Measurements from ENCODE around the gene IFT20. TPM values are rescaled to one million over a fixed set of nuclear protein-coding genes. Genes with fewer than 3 reads are reported as not detected.

IFT20 gene
- total and polyA plus RNA-seq, 9 of the 15 experiments (the other 6 are each of a cell fraction or from before 2014, with no cell fraction given): 11.2 to 38.6 (median 20.1) TPM

DNA sequence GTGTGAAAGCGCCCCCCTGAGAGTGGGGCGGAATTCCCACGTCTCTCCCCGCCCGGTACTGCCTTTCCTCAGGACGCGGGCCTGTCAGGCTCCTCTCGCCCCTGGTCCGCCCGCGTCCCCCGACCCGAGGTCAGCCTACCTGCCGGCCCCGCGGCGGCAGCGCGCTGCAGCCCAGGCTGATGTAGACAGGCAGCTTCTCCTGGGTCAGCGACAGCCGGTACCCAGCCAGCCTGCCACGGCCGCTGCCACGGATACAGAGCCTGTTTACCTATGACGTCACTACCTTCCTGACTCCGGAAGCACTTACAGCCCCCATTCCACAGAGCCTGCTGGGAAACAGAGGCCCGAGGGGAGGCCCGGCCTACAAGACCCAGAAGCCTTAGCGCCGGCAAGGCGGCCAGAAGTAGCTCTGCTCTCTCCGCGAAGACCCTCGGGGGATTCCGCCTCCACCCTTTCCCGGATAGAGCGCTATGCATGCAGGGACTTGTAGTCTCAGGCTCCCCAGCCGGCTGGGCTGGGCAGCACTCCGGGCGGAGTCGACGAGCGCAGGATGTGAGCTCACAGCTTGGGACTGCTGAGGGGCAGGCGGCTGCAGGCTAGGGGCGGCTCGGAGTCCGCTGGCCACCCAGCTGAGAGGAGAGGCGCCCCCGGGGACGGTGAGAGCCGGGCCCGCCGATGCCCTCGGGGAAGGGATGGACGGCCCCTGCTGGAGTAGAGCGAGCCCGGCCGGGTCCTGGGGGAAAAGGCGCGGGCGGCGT, at the start of gene IFT20, which contains the start of gene TNFAIP1 (continued):
- TF ChIP-seq, protein P1, sequence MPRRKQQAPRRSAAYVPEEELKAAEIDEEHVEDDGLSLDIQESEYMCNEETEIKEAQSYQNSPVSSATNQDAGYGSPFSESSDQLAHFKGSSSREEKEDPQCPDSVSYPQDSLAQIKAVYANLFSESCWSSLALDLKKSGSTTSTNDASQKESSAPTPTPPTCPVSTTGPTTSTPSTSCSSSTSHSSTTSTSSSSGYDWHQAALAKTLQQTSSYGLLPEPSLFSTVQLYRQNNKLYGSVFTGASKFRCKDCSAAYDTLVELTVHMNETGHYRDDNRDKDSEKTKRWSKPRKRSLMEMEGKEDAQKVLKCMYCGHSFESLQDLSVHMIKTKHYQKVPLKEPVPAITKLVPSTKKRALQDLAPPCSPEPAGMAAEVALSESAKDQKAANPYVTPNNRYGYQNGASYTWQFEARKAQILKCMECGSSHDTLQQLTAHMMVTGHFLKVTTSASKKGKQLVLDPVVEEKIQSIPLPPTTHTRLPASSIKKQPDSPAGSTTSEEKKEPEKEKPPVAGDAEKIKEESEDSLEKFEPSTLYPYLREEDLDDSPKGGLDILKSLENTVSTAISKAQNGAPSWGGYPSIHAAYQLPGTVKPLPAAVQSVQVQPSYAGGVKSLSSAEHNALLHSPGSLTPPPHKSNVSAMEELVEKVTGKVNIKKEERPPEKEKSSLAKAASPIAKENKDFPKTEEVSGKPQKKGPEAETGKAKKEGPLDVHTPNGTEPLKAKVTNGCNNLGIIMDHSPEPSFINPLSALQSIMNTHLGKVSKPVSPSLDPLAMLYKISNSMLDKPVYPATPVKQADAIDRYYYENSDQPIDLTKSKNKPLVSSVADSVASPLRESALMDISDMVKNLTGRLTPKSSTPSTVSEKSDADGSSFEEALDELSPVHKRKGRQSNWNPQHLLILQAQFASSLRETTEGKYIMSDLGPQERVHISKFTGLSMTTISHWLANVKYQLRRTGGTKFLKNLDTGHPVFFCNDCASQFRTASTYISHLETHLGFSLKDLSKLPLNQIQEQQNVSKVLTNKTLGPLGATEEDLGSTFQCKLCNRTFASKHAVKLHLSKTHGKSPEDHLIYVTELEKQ (CRISPR knock-in tag; IDR thresholded peaks at IDR 0.05): 0 out of 2 replicates have a peak, but pooled peaks have one; percentile 49
- TF ChIP-seq NR2C2 (CRISPR knock-in tag; IDR thresholded peaks at IDR 0.05) (peak; percentile 99), NR2C2 (tag; IDR thresholded peaks at IDR 0.05) (peak; percentile 100), SIN3A (IDR thresholded peaks at IDR 0.05; ENCODE audit: borderline replicate concordance in 2 of 2, control insufficient read depth in 1 of 2, low read depth in 2 of 2, low read length in 2 of 2) (peak; percentile 74 to 96; a peak in 3 of 4 replicates), ZNF175 (CRISPR knock-in tag; IDR thresholded peaks at IDR 0.05; ENCODE audit: low read depth) (peak; percentile 92), TBL1XR1 (IDR thresholded peaks at IDR 0.05; ENCODE audit: low read length in 2 of 2) (peak; percentile 62 to 63; a peak in 3 of 4 replicates), POLR2B (IDR thresholded peaks at IDR 0.05; ENCODE audit: low read depth, partially characterized antibody) (peak; percentile 53), SIN3B (IDR thresholded peaks at IDR 0.05; ENCODE audit: low read depth) (peak; percentile 76), SRF (CRISPR knock-in tag; IDR thresholded peaks at IDR 0.05) (peak in 1 of 2 experiments; percentile 23; a peak in 1 of 4 replicates), ZNF583 (CRISPR knock-in tag; IDR thresholded peaks at IDR 0.05) (0 out of 2 replicates have a peak, but pooled peaks have one; percentile 53), RBM39 (optimal IDR thresholded peaks at IDR 0.05; ENCODE audit: low read depth, low read length) (no peak), NFXL1 (CRISPR knock-in tag; IDR thresholded peaks at IDR 0.05) (no peak)
- TF ChIP-seq, protein P2, sequence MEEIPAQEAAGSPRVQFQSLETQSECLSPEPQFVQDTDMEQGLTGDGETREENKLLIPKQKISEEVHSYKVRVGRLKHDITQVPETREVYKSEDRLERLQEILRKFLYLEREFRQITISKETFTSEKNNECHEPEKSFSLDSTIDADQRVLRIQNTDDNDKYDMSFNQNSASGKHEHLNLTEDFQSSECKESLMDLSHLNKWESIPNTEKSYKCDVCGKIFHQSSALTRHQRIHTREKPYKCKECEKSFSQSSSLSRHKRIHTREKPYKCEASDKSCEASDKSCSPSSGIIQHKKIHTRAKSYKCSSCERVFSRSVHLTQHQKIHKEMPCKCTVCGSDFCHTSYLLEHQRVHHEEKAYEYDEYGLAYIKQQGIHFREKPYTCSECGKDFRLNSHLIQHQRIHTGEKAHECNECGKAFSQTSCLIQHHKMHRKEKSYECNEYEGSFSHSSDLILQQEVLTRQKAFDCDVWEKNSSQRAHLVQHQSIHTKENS (CRISPR knock-in tag; IDR thresholded peaks at IDR 0.05): no peak
- TF ChIP-seq, protein P3, sequence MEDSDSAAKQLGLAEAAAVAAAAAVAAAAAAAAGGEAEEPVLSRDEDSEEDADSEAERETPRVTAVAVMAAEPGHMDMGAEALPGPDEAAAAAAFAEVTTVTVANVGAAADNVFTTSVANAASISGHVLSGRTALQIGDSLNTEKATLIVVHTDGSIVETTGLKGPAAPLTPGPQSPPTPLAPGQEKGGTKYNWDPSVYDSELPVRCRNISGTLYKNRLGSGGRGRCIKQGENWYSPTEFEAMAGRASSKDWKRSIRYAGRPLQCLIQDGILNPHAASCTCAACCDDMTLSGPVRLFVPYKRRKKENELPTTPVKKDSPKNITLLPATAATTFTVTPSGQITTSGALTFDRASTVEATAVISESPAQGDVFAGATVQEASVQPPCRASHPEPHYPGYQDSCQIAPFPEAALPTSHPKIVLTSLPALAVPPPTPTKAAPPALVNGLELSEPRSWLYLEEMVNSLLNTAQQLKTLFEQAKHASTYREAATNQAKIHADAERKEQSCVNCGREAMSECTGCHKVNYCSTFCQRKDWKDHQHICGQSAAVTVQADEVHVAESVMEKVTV (CRISPR knock-in tag; IDR thresholded peaks at IDR 0.05): peak; percentile 65
- TF ChIP-seq, protein P4, sequence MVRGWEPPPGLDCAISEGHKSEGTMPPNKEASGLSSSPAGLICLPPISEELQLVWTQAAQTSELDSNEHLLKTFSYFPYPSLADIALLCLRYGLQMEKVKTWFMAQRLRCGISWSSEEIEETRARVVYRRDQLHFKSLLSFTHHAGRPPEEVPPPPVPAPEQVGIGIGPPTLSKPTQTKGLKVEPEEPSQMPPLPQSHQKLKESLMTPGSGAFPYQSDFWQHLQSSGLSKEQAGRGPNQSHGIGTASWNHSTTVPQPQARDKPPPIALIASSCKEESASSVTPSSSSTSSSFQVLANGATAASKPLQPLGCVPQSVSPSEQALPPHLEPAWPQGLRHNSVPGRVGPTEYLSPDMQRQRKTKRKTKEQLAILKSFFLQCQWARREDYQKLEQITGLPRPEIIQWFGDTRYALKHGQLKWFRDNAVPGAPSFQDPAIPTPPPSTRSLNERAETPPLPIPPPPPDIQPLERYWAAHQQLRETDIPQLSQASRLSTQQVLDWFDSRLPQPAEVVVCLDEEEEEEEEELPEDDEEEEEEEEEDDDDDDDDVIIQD (CRISPR knock-in tag; IDR thresholded peaks at IDR 0.05): peak; percentile 77; the same call in 1 of the 2 replicates

Data from K562 (cell line).